ENCODE data around the gene ABCF2.

The ABCF2 gene

DNA sequence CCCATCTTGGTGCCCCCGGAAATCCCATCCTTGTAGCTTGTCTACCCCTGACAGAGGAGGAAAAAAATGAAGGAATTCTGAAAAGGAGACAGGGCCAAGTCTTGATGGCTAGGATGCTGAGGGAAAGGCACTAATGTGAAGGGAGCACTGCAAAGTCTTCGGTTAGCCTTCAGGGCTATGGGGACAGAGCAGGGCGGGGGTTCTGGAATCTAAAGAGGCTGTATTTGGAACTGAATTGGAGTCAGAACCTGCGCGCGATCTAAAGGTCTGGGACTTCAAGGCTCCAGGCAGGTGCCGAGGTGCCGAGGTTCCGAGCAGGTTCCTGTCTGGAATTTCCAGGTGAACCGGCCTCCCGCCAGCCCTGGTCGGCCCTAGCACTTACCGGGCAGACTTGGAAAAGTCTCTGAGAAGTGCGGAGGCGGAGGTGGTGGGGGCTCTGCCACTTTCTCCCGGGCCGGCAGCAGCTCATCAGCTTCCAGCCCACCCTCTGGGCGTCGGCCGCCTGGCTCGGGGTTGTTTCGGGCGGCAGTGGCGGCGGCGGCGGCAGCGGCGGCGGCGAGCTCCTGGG is 60.3 kb downstream of the ABCF2 start:
- TF ChIP-seq CTCF (IDR thresholded peaks at IDR 0.05; ENCODE audit: borderline replicate concordance, control extremely low read depth, extremely low read depth, insufficient read depth, missing control alignments) = no peak
- DNase-seq (ENCODE audit: low spot score) = peak; percentile 16
- in situ Hi-C loops (cut with MboI; ENCODE audit: low sequenced_read_pairs, unreplicated experiment) = no loop called here
